ENCODE data around the gene BLTP2. TPM values are rescaled to one million over a fixed set of nuclear protein-coding genes. Genes with fewer than 3 reads are reported as not detected.

Gene BLTP2
- total RNA-seq, 1 donor from 2014 or later = 203 TPM

GRCh38 chr17:28669918-28670317 is 25.0 kb upstream of the BLTP2 start:
- Mint-ChIP-seq H3K27me3 (ENCODE audit: unreplicated experiment) (peaks cover 8% of the 10 kb centered on the region), H3K4me3 (ENCODE audit: unreplicated experiment) (no peak overlapping the region), H3K36me3 (ENCODE audit: low read depth, unreplicated experiment) (peaks cover 37% of the 10 kb centered on the region), H3K4me1 (ENCODE audit: unreplicated experiment) (peaks cover 16% of the 10 kb centered on the region), H3K27ac (ENCODE audit: unreplicated experiment) (no peak overlapping the region), H3K9me3 (ENCODE audit: unreplicated experiment) (no peaks in the 10 kb centered on the region)
- DNase-seq (ENCODE audit: low spot score) = no peak
- TF ChIP-seq, protein P1, sequence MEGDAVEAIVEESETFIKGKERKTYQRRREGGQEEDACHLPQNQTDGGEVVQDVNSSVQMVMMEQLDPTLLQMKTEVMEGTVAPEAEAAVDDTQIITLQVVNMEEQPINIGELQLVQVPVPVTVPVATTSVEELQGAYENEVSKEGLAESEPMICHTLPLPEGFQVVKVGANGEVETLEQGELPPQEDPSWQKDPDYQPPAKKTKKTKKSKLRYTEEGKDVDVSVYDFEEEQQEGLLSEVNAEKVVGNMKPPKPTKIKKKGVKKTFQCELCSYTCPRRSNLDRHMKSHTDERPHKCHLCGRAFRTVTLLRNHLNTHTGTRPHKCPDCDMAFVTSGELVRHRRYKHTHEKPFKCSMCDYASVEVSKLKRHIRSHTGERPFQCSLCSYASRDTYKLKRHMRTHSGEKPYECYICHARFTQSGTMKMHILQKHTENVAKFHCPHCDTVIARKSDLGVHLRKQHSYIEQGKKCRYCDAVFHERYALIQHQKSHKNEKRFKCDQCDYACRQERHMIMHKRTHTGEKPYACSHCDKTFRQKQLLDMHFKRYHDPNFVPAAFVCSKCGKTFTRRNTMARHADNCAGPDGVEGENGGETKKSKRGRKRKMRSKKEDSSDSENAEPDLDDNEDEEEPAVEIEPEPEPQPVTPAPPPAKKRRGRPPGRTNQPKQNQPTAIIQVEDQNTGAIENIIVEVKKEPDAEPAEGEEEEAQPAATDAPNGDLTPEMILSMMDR (IDR thresholded peaks at IDR 0.05; ENCODE audit: unreplicated experiment) = no peak

DNA sequence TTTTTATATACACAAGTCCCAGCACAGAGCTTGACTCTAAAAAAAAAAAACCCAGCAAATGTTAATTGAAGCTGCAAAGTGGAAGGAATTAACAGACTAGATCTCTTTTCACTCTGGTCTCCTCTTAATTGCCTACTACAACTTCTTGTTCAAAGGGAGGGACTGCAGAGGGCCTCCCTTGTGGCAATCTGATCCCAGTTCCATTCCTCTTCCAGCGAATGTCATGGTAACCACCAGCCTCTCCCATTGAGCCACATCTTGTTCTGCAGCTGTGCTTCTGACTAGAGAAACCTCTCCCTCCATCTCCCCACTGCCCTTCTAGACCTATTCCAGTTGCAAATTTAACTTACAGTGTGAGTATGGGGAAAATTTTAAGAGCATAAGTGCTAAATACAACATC is 22.9 kb upstream of the BLTP2 start:
- Mint-ChIP-seq H3K9me3 (ENCODE audit: unreplicated experiment) (no peaks in the 10 kb centered on the region), H3K4me1 (ENCODE audit: unreplicated experiment) (peaks cover 18% of the 10 kb centered on the region), H3K27ac (ENCODE audit: unreplicated experiment) (no peak overlapping the region), H3K36me3 (ENCODE audit: low read depth, unreplicated experiment) (peaks cover 25% of the 10 kb centered on the region), H3K4me3 (ENCODE audit: unreplicated experiment) (no peak overlapping the region), H3K27me3 (ENCODE audit: unreplicated experiment) (peaks cover 4% of the 10 kb centered on the region)
- TF ChIP-seq, protein P1 (IDR thresholded peaks at IDR 0.05; ENCODE audit: unreplicated experiment) = no peak
- no peak for DNase-seq (ENCODE audit: low spot score)

DNA sequence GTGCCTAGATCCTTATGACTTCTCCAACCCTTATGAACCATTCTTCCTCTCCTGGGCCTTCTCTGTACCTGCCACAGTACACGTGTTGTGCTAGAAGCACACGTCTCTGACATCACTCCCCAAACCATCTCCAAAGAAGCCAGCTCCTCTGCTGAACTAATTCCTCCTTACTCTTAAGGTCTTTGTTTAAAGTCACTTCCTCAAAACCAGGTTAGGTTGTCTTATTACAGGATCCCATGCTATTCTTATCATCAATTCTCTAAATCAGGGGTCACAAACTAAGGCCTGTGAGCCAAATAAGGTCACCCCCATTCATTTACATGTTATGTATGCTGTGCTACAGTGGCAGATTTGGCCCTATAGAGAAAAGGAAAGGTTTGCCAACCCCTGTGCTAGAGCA is 21.0 kb upstream of the BLTP2 start:
- H3K27ac Mint-ChIP-seq (ENCODE audit: unreplicated experiment) = no peak overlapping the region

GRCh38 chr17:28663723-28664122 is 18.8 kb upstream of the BLTP2 start:
- H3K27ac Mint-ChIP-seq (ENCODE audit: unreplicated experiment) = peak overlapping the region; percentile 100
- peaks cover 11% of the 10 kb centered on the region for H3K27me3 Mint-ChIP-seq (ENCODE audit: unreplicated experiment)
- TF ChIP-seq, protein P1 (IDR thresholded peaks at IDR 0.05; ENCODE audit: unreplicated experiment) = no peak
- peak overlapping the region; percentile 100 for H3K4me3 Mint-ChIP-seq (ENCODE audit: unreplicated experiment)
- no peak for DNase-seq (ENCODE audit: low spot score)
- peaks cover 30% of the 10 kb centered on the region for H3K36me3 Mint-ChIP-seq (ENCODE audit: low read depth, unreplicated experiment)
- H3K9me3 Mint-ChIP-seq (ENCODE audit: unreplicated experiment) = no peaks in the 10 kb centered on the region
- H3K4me1 Mint-ChIP-seq (ENCODE audit: unreplicated experiment) = peaks cover 35% of the 10 kb centered on the region

More for the DNA sequence above, 21.0 kb upstream of the BLTP2 start:
- Mint-ChIP-seq H3K4me3 (ENCODE audit: unreplicated experiment) (no peak overlapping the region), H3K4me1 (ENCODE audit: unreplicated experiment) (peaks cover 27% of the 10 kb centered on the region), H3K27me3 (ENCODE audit: unreplicated experiment) (peaks cover 9% of the 10 kb centered on the region), H3K36me3 (ENCODE audit: low read depth, unreplicated experiment) (peaks cover 23% of the 10 kb centered on the region), H3K9me3 (ENCODE audit: unreplicated experiment) (no peaks in the 10 kb centered on the region)
- TF ChIP-seq, protein P1 (IDR thresholded peaks at IDR 0.05; ENCODE audit: unreplicated experiment) = no peak
- no peak for DNase-seq (ENCODE audit: low spot score)

GRCh38 chr17:28662527-28662829 is 17.5 kb upstream of the BLTP2 start:
- peaks cover 35% of the 10 kb centered on the region for H3K4me1 Mint-ChIP-seq (ENCODE audit: unreplicated experiment)
- H3K27ac Mint-ChIP-seq (ENCODE audit: unreplicated experiment) = peak overlapping the region; percentile 100
- DNase-seq (ENCODE audit: low spot score) = no peak
- peak overlapping the region; percentile 100 for H3K4me3 Mint-ChIP-seq (ENCODE audit: unreplicated experiment)
- TF ChIP-seq, protein P1 (IDR thresholded peaks at IDR 0.05; ENCODE audit: unreplicated experiment) = no peak
- H3K9me3 Mint-ChIP-seq (ENCODE audit: unreplicated experiment) = no peaks in the 10 kb centered on the region
- peaks cover 13% of the 10 kb centered on the region for H3K27me3 Mint-ChIP-seq (ENCODE audit: unreplicated experiment)
- peaks cover 41% of the 10 kb centered on the region for H3K36me3 Mint-ChIP-seq (ENCODE audit: low read depth, unreplicated experiment)
